AG04449 (cell line): ENCODE data around the gene DMGDH.

ENCODE experiments used
- CTCF ChIA-PET: fragments of 350-600 bp; formaldehyde crosslinking; extraction: SDS; loops from one replicate; lab custom pipeline; 2021; ENCODE audit warnings: antibody characterized with exemption; lab: Yijun Ruan, JAX
- POLR2A ChIA-PET: fragments of 400-600, 350-600 bp; formaldehyde crosslinking; extraction: SDS; loops from one replicate; lab custom pipeline; 2020; ENCODE audit warnings: antibody characterized with exemption, inconsistent platforms; lab: Yijun Ruan, JAX
- DNase-seq: peaks from one replicate; pipeline ENCODE4 v3.0.0-alpha.2; 2010; ENCODE audit warnings: low read depth, low spot score
- H3K4me3 ChIP-seq: 2 replicates; pipeline ENCODE4 v1.5.1; 2011; ENCODE audit warnings: low read depth, mild to moderate bottlenecking, control low read depth, low read length
- CTCF ChIP-seq: IDR thresholded peaks from one replicate; pipeline ENCODE4 v1.5.1; 2011; ENCODE audit warnings: mild to moderate bottlenecking, moderate library complexity, low read length, control low read depth, inconsistent platforms; ENCODE audit not compliant: insufficient read depth; ENCODE audit errors: missing control alignments

DMGDH gene

GRCh38 chr5:78993165-78993564 is 76.3 kb downstream of the DMGDH start:
- no peak for TF ChIP-seq CTCF
- H3K4me3 ChIP-seq, result no peak overlapping the region
- ChIA-PET POLR2A (no interaction called here), CTCF (interaction anchor here (0.7 to 0.9 kb wide), 2 partner anchors 12 to 19 kb away, joined by 3 to 4 read pairs; no protein-coding TSS in a partner anchor)
- no peak for DNase-seq

GRCh38 chr5:78992146-78992545 is 77.3 kb downstream of the DMGDH start:
- DNase-seq, result no peak
- ChIA-PET POLR2A (no interaction called here), CTCF (interaction anchor here (0.9 to 1.2 kb wide), 2 partner anchors 11 to 29 kb away, joined by 3 read pairs; no protein-coding TSS in a partner anchor)
- no peak for TF ChIP-seq CTCF
- H3K4me3 ChIP-seq, result no peak overlapping the region

- CTCF ChIA-PET, result interaction anchor here (0.6 to 1.8 kb wide), 4 partner anchors 19 to 386 kb away, joined by 3 to 6 read pairs (median 4); no protein-coding TSS in a partner anchor
- no peak for TF ChIP-seq CTCF
- POLR2A ChIA-PET, result no interaction called here
- no peak overlapping the region for H3K4me3 ChIP-seq
- no peak for DNase-seq
Measured at GRCh38 chr5:78989080-78989479, 80.4 kb downstream of the DMGDH start.

- DNase-seq, result no peak
- peak overlapping the region; percentile 73 for H3K4me3 ChIP-seq
- ChIA-PET CTCF (interaction anchor here (0.9 to 7.2 kb wide), 11 partner anchors 10 to 147 kb away, joined by 3 to 80 read pairs (median 7); no protein-coding TSS in a partner anchor), POLR2A (interaction anchor here (1.0 to 2.7 kb wide), 5 partner anchors 16 to 166 kb away, joined by 3 to 16 read pairs (median 4); no protein-coding TSS in a partner anchor)
- TF ChIP-seq CTCF, result no peak
Measured at GRCh38 chr5:78985725-78986223, 83.7 kb downstream of the DMGDH start.

GRCh38 chr5:78985116-78985724 is 84.3 kb downstream of the DMGDH start, which contains the start of gene ARSB:
TSS of gene ARSB (minus strand) at chr5:78985310. CDS start at chr5:78985248, 62 bp downstream.
- CTCF ChIA-PET, result interaction anchor here (0.6 to 7.2 kb wide), 17 partner anchors 9 to 628 kb away, joined by 3 to 80 read pairs (median 7); no protein-coding TSS in a partner anchor

More at GRCh38 chr5:78985116-78985724, 84.3 kb downstream of the DMGDH start, which contains the start of gene ARSB:
- DNase-seq, result no peak
- POLR2A ChIA-PET, result interaction anchor here (0.8 to 2.7 kb wide), 7 partner anchors 14 to 166 kb away, joined by 3 to 16 read pairs (median 4); no protein-coding TSS in a partner anchor
- TF ChIP-seq CTCF, result no peak
- peak within 1 kb of the TSS; percentile 73 for H3K4me3 ChIP-seq
